Spinal cord (tissue), 10 donors: ENCODE measurements around the gene SNRNP25. TPM values are rescaled to one million over a fixed set of nuclear protein-coding genes. Genes with fewer than 3 reads are reported as not detected.

Experiments used
- DNase-seq, 6 donors: peaks; one replicate each; pipeline versions ENCODE4 v3.0.0 to v3.0.0-alpha.2; 2013 to 2015; ENCODE audit warnings: low spot score in 6 of 6, low read depth in 4 of 6
- H3K27ac ChIP-seq: one replicate; pipeline ENCODE4 v1.5.1; 2013; ENCODE audit warnings: low read depth, low read length, control low read depth
- H3K27me3 ChIP-seq: one replicate; pipeline ENCODE4 v1.6.1; 2013; ENCODE audit warnings: low read length; ENCODE audit not compliant: control insufficient read depth, insufficient read depth
- H3K36me3 ChIP-seq: one replicate; pipeline ENCODE4 v1.6.1; 2013; ENCODE audit warnings: low read length; ENCODE audit not compliant: control insufficient read depth, insufficient read depth
- H3K4me1 ChIP-seq: one replicate; pipeline ENCODE4 v1.6.1; 2013; ENCODE audit warnings: low read length; ENCODE audit not compliant: control insufficient read depth, insufficient read depth
- H3K4me3 ChIP-seq: one replicate; pipeline ENCODE4 v1.5.1; 2013; ENCODE audit warnings: low read depth, low read length, control low read depth
- H3K9me3 ChIP-seq: one replicate; pipeline ENCODE4 v1.6.1; 2013; ENCODE audit warnings: low read length; ENCODE audit not compliant: control insufficient read depth, insufficient read depth
- WGBS: methylation state at CpG from one replicate; pipeline ENCODE4 v1.1.5; 2013; ENCODE audit warnings: missing lambda C conversion rate; ENCODE audit not compliant: insufficient coverage; 5-methylcytosine and 5-hydroxymethylcytosine counted together
- polyA plus RNA-seq, 2 donors: library from polyadenylated mRNA; unstranded; fragments of 120-200 nt; gene quantifications; one replicate each; pipeline ENCODE4 v1.2.1, GENCODE V29; 2013; ENCODE audit not compliant: insufficient read length in 2 of 2
- total RNA-seq, 2 donors: library from RNA; depleted of rRNA in 1 of 2; stranded (reverse); fragments of 120-200 nt in 1 of 2; fragments of >200 nt in 1 of 2; gene quantifications; one replicate each; pipeline versions ENCODE4 v1.2.3 to v1.2.4, GENCODE V29; 2013 to 2014
- donor health status: healthy.

The SNRNP25 gene
- total and polyA plus RNA-seq, 4 donors: 37.2 to 122 (median 82.1) TPM

GRCh38 chr16:92431-93339 lies 39.1 kb downstream of the SNRNP25 start:
- peaks cover 53% of the 10 kb centered on the region for H3K4me1 ChIP-seq
- H3K9me3 ChIP-seq: no peaks in the 10 kb centered on the region
- DNase-seq: peak in 1 of 6 donors; percentile 29
- H3K27me3 ChIP-seq: no peaks in the 10 kb centered on the region
- peaks cover 75% of the 10 kb centered on the region for H3K36me3 ChIP-seq
- H3K27ac ChIP-seq: no peak overlapping the region
- 76% methylated on average over 14 of the region's 15 CpGs for WGBS
- no peak overlapping the region for H3K4me3 ChIP-seq

GRCh38 chr16:94918-95265 lies 41.3 kb downstream of the SNRNP25 start:
- 91% methylated on average over 5 of the region's 5 CpGs for WGBS
- no peak for DNase-seq
- Histone ChIP-seq H3K27ac (no peak overlapping the region), H3K27me3 (no peaks in the 10 kb centered on the region), H3K4me3 (no peak overlapping the region), H3K9me3 (no peaks in the 10 kb centered on the region), H3K36me3 (peaks cover 71% of the 10 kb centered on the region), H3K4me1 (peaks cover 53% of the 10 kb centered on the region)

GRCh38 chr16:96935-97381 lies 43.3 kb downstream of the SNRNP25 start:
- no peak overlapping the region for H3K27ac ChIP-seq
- 7% methylated on average over 10 of the region's 11 CpGs for WGBS
- H3K9me3 ChIP-seq: no peaks in the 10 kb centered on the region
- peaks cover 78% of the 10 kb centered on the region for H3K36me3 ChIP-seq
- no peak overlapping the region for H3K4me3 ChIP-seq
- peaks cover 44% of the 10 kb centered on the region for H3K4me1 ChIP-seq
- no peaks in the 10 kb centered on the region for H3K27me3 ChIP-seq
- DNase-seq: peak in 2 of 6 donors; percentile 73 to 84

- Histone ChIP-seq H3K9me3 (no peaks in the 10 kb centered on the region), H3K27ac (no peak overlapping the region), H3K4me1 (peaks cover 44% of the 10 kb centered on the region), H3K36me3 (peaks cover 76% of the 10 kb centered on the region), H3K4me3 (no peak overlapping the region), H3K27me3 (no peaks in the 10 kb centered on the region)
- 97% methylated on average over 8 of the region's 8 CpGs for WGBS
- DNase-seq: no peak
Observed at GRCh38 chr16:97822-98221, 44.2 kb downstream of the SNRNP25 start.

GRCh38 chr16:100989-101388 lies 47.4 kb downstream of the SNRNP25 start:
- Histone ChIP-seq H3K4me1 (peaks cover 38% of the 10 kb centered on the region), H3K27ac (no peak overlapping the region), H3K4me3 (no peak overlapping the region), H3K27me3 (no peaks in the 10 kb centered on the region), H3K36me3 (peaks cover 74% of the 10 kb centered on the region), H3K9me3 (no peaks in the 10 kb centered on the region)
- WGBS: 78% methylated on average over 5 of the region's 5 CpGs
- DNase-seq: no peak

GRCh38 chr16:101586-101985 lies 48.0 kb downstream of the SNRNP25 start:
- Histone ChIP-seq H3K27me3 (no peaks in the 10 kb centered on the region), H3K27ac (peak overlapping the region; percentile 82), H3K36me3 (peaks cover 74% of the 10 kb centered on the region), H3K9me3 (no peaks in the 10 kb centered on the region), H3K4me3 (no peak overlapping the region), H3K4me1 (peaks cover 36% of the 10 kb centered on the region)
- WGBS: 82% methylated on average over 3 of the region's 6 CpGs
- DNase-seq: no peak

GRCh38 chr16:102060-102855 lies 48.6 kb downstream of the SNRNP25 start:
- Histone ChIP-seq H3K27ac (peak overlapping the region; percentile 82), H3K9me3 (no peaks in the 10 kb centered on the region), H3K27me3 (no peaks in the 10 kb centered on the region), H3K36me3 (peaks cover 70% of the 10 kb centered on the region), H3K4me3 (no peak overlapping the region), H3K4me1 (peaks cover 36% of the 10 kb centered on the region)
- WGBS: 61% methylated on average over 19 of the region's 19 CpGs
- DNase-seq: peak in 1 of 6 donors; percentile 60

GRCh38 chr16:104355-104754 lies 50.7 kb downstream of the SNRNP25 start:
- 88% methylated on average over 5 of the region's 5 CpGs for WGBS
- Histone ChIP-seq H3K4me1 (peaks cover 34% of the 10 kb centered on the region), H3K4me3 (no peak overlapping the region), H3K27ac (no peak overlapping the region), H3K36me3 (peaks cover 60% of the 10 kb centered on the region), H3K27me3 (no peaks in the 10 kb centered on the region), H3K9me3 (no peaks in the 10 kb centered on the region)
- DNase-seq: no peak

GRCh38 chr16:104928-105327 lies 51.3 kb downstream of the SNRNP25 start:
- Histone ChIP-seq H3K27me3 (no peaks in the 10 kb centered on the region), H3K9me3 (no peaks in the 10 kb centered on the region), H3K4me1 (peaks cover 34% of the 10 kb centered on the region), H3K4me3 (no peak overlapping the region), H3K36me3 (peaks cover 57% of the 10 kb centered on the region), H3K27ac (no peak overlapping the region)
- no peak for DNase-seq
- WGBS: 100% methylated on average over 2 of the region's 3 CpGs
